NCI-H526 treated with DMSO at 0.1 percent for 48 hours (cell line): ENCODE measurements around the gene LPO.

Experiments used
- DNase-seq: peaks from one replicate; lab custom pipeline; 2025; lab: John Stamatoyannopoulos, UW

Gene LPO

GRCh38 chr17:58317421-58318064 lies 79.2 kb downstream of the LPO start:
- peak; percentile 58 for DNase-seq

- DNase-seq = no peak
Observed at GRCh38 chr17:58318065-58318481, 79.7 kb downstream of the LPO start.
